ENCODE measurements around the gene HS3ST2.
"Not testable (repeated sequence)": the region's sequence is repeated elsewhere in the genome, so short reads cannot be mapped to it uniquely, and the experiment has no call there.

- TF ChIP-seq ZFX (IDR thresholded peaks at IDR 0.05; ENCODE audit: borderline replicate concordance); CTCF (IDR thresholded peaks at IDR 0.05): not testable (repeated sequence)
These were observed 125.9 kb downstream of the HS3ST2 start for GRCh38 chr16:22939744-22940363.
